ENCODE data around the gene ING3. TPM values are rescaled to one million over a fixed set of nuclear protein-coding genes. Genes with fewer than 3 reads are reported as not detected.

The ING3 gene, protein sequence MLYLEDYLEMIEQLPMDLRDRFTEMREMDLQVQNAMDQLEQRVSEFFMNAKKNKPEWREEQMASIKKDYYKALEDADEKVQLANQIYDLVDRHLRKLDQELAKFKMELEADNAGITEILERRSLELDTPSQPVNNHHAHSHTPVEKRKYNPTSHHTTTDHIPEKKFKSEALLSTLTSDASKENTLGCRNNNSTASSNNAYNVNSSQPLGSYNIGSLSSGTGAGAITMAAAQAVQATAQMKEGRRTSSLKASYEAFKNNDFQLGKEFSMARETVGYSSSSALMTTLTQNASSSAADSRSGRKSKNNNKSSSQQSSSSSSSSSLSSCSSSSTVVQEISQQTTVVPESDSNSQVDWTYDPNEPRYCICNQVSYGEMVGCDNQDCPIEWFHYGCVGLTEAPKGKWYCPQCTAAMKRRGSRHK
- 14.0 TPM for total RNA-seq

DNA sequence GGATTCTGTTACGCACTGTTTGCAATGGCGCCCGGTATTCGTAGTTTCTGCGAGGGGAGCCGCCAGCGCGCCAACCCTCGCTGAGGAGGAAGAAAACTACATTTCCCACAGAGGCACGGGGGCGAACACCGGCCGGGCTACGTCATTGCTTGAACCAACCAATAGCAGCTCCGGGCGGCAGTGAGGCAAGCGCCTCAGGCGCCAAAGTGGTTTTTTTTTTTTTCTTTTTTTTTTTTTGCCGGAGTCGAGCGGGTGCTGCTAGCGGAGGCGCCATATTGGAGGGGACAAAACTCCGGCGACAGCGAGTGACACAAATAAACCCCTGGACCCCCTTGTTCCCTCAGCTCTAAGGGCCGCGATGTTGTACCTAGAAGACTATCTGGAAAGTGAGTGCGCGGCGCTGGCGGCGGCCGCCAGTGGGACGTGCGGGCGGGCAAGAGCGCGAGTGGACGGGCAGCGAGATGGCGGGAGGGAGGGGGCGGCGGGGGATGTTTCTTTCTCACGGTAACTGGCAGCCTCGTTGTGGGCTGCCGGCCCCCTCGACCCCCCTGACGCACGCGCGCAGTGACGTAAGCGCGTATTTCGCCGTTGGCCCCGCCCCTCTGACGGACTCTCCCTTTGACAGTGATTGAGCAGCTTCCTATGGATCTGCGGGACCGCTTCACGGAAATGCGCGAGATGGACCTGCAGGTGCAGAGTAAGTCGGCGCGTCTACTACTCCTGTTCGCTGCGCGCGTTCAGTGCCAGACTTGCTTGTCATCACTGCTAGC is at the start of gene ING3:
Gene ING3 (plus strand): TSS at position 239 of the 770 bp plus-strand sequence. CDS start 120 bp downstream, at position 359.
- peak; percentile 98 to 99 for DNase-seq (ENCODE audit: extremely low spot score in 2 of 2)
- H3K9me3 ChIP-seq = no peaks in the 10 kb centered on the region
- peaks cover 0 to 21% of the 10 kb centered on the region in 2 donors for H3K36me3 ChIP-seq
- TF ChIP-seq, protein P1, sequence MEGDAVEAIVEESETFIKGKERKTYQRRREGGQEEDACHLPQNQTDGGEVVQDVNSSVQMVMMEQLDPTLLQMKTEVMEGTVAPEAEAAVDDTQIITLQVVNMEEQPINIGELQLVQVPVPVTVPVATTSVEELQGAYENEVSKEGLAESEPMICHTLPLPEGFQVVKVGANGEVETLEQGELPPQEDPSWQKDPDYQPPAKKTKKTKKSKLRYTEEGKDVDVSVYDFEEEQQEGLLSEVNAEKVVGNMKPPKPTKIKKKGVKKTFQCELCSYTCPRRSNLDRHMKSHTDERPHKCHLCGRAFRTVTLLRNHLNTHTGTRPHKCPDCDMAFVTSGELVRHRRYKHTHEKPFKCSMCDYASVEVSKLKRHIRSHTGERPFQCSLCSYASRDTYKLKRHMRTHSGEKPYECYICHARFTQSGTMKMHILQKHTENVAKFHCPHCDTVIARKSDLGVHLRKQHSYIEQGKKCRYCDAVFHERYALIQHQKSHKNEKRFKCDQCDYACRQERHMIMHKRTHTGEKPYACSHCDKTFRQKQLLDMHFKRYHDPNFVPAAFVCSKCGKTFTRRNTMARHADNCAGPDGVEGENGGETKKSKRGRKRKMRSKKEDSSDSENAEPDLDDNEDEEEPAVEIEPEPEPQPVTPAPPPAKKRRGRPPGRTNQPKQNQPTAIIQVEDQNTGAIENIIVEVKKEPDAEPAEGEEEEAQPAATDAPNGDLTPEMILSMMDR (IDR thresholded peaks at IDR 0.05) = no peak
- TF ChIP-seq POLR2A (IDR thresholded peaks at IDR 0.05) (peak in 1 of 2 donors; percentile 2), POLR2AphosphoS5 (IDR thresholded peaks at IDR 0.05; ENCODE audit: insufficient read depth in 1 of 2, low read depth in 1 of 2) (peak; percentile 83)
- H3K27me3 ChIP-seq = no peaks in the 10 kb centered on the region
- H3K4me1 ChIP-seq = peaks cover 15% of the 10 kb centered on the region
- intact Hi-C loops (cut with DNase I) = no loop called here
- peak within 1 kb of the TSS; percentile 66 to 81 for H3K4me3 ChIP-seq
- peak within 1 kb of the TSS; percentile 99 for H3K27ac ChIP-seq

DNA sequence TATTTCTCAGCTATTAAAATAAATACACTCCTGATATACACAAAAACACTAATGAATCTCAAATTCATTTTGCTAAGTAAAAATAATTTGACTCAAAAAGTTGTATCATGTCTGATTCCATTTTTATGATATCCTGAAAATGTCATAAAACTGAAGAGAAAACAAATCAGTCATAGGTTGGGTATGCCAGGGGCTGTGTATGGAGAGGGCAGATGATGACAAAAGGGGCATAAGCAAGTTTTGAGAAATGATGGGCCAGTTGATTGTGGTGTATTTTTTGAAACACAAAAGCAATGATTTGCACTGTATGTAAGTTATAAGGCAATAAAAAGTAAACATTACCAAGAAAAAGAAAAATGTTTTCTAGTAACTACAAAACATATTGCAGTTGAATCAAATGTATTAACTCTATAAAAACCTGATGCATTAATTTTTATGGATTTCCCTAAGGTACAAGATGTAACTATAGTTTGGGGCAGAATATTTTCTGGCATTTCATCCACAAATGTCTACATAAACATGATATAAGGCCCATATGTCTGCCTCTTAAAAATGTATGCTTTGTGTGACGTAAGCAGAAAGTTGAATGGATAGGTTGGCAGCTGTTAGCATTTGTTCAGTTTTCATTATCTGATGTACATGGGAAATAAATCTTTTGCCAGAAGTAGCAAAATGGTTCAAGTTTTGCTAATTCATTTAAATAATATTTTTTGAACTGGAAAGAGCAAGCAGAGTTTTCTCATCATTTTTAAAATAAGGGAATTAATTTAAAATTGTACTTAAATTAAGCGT is 35.1 kb upstream of the ING3 start:
- TF ChIP-seq POLR2AphosphoS5 (IDR thresholded peaks at IDR 0.05; ENCODE audit: insufficient read depth in 1 of 2, low read depth in 1 of 2) (no peak), POLR2A (IDR thresholded peaks at IDR 0.05) (no peak)
- TF ChIP-seq, protein P1 (IDR thresholded peaks at IDR 0.05) = no peak
- Histone ChIP-seq H3K36me3 (no peaks in the 10 kb centered on the region), H3K27ac (no peak overlapping the region), H3K9me3 (no peaks in the 10 kb centered on the region), H3K27me3 (no peaks in the 10 kb centered on the region), H3K4me3 (no peak overlapping the region), H3K4me1 (no peaks in the 10 kb centered on the region)
- intact Hi-C loops (cut with DNase I) = no loop called here
- no peak for DNase-seq (ENCODE audit: extremely low spot score in 2 of 2)

DNA sequence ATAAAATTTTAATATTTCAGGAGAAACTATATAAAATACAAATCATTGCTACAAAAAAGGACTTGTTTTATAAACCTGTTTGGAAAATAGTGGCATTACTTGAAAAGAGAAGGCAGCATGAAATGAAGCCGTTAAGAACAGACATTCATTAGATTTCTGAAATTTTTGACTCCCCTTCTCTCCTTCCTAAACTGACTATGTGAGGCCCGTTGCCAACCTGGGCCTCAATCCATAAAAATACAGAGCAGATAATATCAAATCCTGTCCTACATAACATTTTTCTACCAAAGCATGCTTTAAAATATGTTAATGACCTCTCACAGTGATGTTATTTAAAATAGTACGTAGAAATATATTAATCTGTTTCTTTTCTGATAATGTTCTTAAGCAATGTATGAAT is 34.5 kb upstream of the ING3 start:
- TF ChIP-seq, protein P1 (IDR thresholded peaks at IDR 0.05) = no peak
- TF ChIP-seq POLR2AphosphoS5 (IDR thresholded peaks at IDR 0.05; ENCODE audit: insufficient read depth in 1 of 2, low read depth in 1 of 2) = no peak
- no peak for TF ChIP-seq POLR2A (IDR thresholded peaks at IDR 0.05)
- no peaks in the 10 kb centered on the region for H3K27me3 ChIP-seq
- H3K27ac ChIP-seq = no peak overlapping the region
- DNase-seq (ENCODE audit: extremely low spot score in 2 of 2) = no peak
- H3K36me3 ChIP-seq = no peaks in the 10 kb centered on the region
- intact Hi-C loops (cut with DNase I) = no loop called here
- H3K4me3 ChIP-seq = no peak overlapping the region
- no peaks in the 10 kb centered on the region for H3K4me1 ChIP-seq
- H3K9me3 ChIP-seq = no peaks in the 10 kb centered on the region

DNA sequence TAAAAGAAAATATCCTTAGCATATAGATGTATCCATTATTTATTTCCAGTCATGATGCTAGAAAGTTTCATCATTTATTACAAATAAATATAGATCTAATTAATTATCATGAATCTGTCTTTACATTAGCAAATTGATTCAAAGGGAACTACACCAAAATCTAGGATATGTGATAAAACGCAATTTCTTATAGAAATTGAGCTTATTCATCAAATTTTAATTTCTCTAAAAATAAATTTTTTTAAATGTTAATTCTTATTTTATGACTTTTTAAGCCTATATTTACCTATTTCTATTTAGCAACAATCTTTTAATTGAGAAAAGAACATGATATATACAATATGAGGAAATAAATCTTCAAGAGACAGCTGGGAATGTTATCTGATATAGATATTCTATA is 34.0 kb upstream of the ING3 start:
- Histone ChIP-seq H3K27ac (no peak overlapping the region), H3K27me3 (no peaks in the 10 kb centered on the region), H3K9me3 (no peaks in the 10 kb centered on the region), H3K36me3 (no peaks in the 10 kb centered on the region), H3K4me3 (no peak overlapping the region), H3K4me1 (no peaks in the 10 kb centered on the region)
- DNase-seq (ENCODE audit: extremely low spot score in 2 of 2) = no peak
- intact Hi-C loops (cut with DNase I) = no loop called here
- TF ChIP-seq, protein P1 (IDR thresholded peaks at IDR 0.05) = no peak

Measured in vagina (tissue), 2 donors.